ENCODE measurements around the gene C9orf57. TPM values are rescaled to one million over a fixed set of nuclear protein-coding genes. Genes with fewer than 3 reads are reported as not detected.

The C9orf57 gene
- total and polyA plus RNA-seq, 2 of the 8 experiments (the other 6 are each of a cell fraction or from before 2014, with no cell fraction given): not detected

DNA sequence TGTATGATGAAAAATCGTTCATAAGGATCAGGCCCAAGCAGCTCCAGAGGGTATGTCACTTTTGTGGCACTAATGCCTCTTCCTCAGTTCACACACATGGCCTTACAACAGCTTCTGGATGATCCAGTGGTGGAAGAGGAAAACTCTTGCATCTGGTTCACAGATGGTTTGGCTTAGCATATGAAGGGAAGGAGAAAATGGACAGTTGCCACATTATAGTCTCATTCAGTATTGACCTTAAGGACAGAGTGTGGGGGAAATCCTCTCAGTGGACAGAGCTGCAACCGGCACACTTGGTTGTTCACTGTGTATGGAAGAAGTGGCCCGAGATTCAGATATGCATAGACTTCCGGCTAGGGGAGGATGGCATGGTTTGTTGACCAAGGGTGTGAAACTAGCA lies 22.8 kb downstream of the C9orf57 start:
- no peaks in the 10 kb centered on the region for H3K27me3 ChIP-seq (replicated peaks in 1 of 4; ENCODE audit: control insufficient read depth in 3 of 4, extremely low read depth in 1 of 4, insufficient read depth in 3 of 4, low read length in 3 of 4)
- no peak overlapping the region for H4K91ac ChIP-seq (replicated peaks; ENCODE audit: insufficient read length, low read length)
- no peaks in the 10 kb centered on the region for H3K79me1 ChIP-seq (ENCODE audit: low read depth, low read length)
- no peak overlapping the region for H2BK12ac ChIP-seq (ENCODE audit: low read depth, low read length)
- H3K36me3 ChIP-seq (ENCODE audit: control insufficient read depth in 2 of 4, insufficient read depth in 4 of 4, low read length in 3 of 4): no peaks in the 10 kb centered on the region
- H3K79me2 ChIP-seq (ENCODE audit: control insufficient read depth in 1 of 2, insufficient read depth in 2 of 2, low read length in 2 of 2): no peaks in the 10 kb centered on the region
- H2BK20ac ChIP-seq (ENCODE audit: low read length): no peak overlapping the region
- H4K5ac ChIP-seq (ENCODE audit: insufficient read length, low read depth, low read length): no peak overlapping the region
- H2AK5ac ChIP-seq (ENCODE audit: low read depth, low read length): no peak overlapping the region
- H3K18ac ChIP-seq (ENCODE audit: extremely low read depth, low read length): no peak overlapping the region
- no peaks in the 10 kb centered on the region for H4K20me1 ChIP-seq (replicated peaks in 1 of 2; ENCODE audit: control insufficient read depth in 1 of 2, insufficient read depth in 2 of 2, low read length in 2 of 2)
- no peak overlapping the region for H3K14ac ChIP-seq (ENCODE audit: insufficient read length)
- H3K4me2 ChIP-seq (ENCODE audit: insufficient read depth in 1 of 2, low read depth in 2 of 2, low read length in 2 of 2): no peak overlapping the region
- no peak for TF ChIP-seq MAFK (IDR thresholded peaks at IDR 0.05; ENCODE audit: low read depth, low read length)
- TF ChIP-seq RXRA (IDR thresholded peaks at IDR 0.05; ENCODE audit: insufficient read depth, low read depth, low read length): no peak
- no peak for TF ChIP-seq SP4 (IDR thresholded peaks at IDR 0.05; ENCODE audit: low read length)
- TF ChIP-seq CHD2 (IDR thresholded peaks at IDR 0.05; ENCODE audit: low read length): no peak
- TF ChIP-seq, protein P1, sequence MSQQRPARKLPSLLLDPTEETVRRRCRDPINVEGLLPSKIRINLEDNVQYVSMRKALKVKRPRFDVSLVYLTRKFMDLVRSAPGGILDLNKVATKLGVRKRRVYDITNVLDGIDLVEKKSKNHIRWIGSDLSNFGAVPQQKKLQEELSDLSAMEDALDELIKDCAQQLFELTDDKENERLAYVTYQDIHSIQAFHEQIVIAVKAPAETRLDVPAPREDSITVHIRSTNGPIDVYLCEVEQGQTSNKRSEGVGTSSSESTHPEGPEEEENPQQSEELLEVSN (IDR thresholded peaks at IDR 0.05): no peak
- no peak for TF ChIP-seq TCF12 (IDR thresholded peaks at IDR 0.05; ENCODE audit: low read depth, low read length)
- no peak for TF ChIP-seq SIRT6 (IDR thresholded peaks at IDR 0.05; ENCODE audit: low read length)
- no peak for TF ChIP-seq SP1 (IDR thresholded peaks at IDR 0.05; ENCODE audit: low read depth, low read length)
- TF ChIP-seq RAD21 (IDR thresholded peaks at IDR 0.05 in 1 of 2, conservative IDR thresholded peaks at IDR 0.05 in 1 of 2; ENCODE audit: low read depth in 2 of 2, low read length in 2 of 2): no peak
- no peak for TF ChIP-seq PHF8 (conservative IDR thresholded peaks at IDR 0.05; ENCODE audit: low read depth, low read length)
- no peak for TF ChIP-seq CREB1 (IDR thresholded peaks at IDR 0.05)
- no peak for TF ChIP-seq POLR2AphosphoS5 (IDR thresholded peaks at IDR 0.05; ENCODE audit: low read depth, low read length)
- no peak for TF ChIP-seq KDM5A (IDR thresholded peaks at IDR 0.05; ENCODE audit: low read length)
- no peak for TF ChIP-seq BACH1 (IDR thresholded peaks at IDR 0.05; ENCODE audit: low read length)
- TF ChIP-seq NANOG (IDR thresholded peaks at IDR 0.05; ENCODE audit: insufficient read depth, low read depth, low read length, poor library complexity, severe bottlenecking): no peak
- no peak for TF ChIP-seq SP2 (IDR thresholded peaks at IDR 0.05; ENCODE audit: low read length)
- H3K4me1 ChIP-seq (replicated peaks in 1 of 4; ENCODE audit: control insufficient read depth in 3 of 4, insufficient read depth in 4 of 4, low read length in 3 of 4): no peaks in the 10 kb centered on the region
- no peaks in the 10 kb centered on the region for H3K9me3 ChIP-seq (ENCODE audit: insufficient read depth in 2 of 2, low read depth in 1 of 2, low read length in 1 of 2)
- no peak overlapping the region for H3K4me3 ChIP-seq (ENCODE audit: extremely low read depth in 1 of 4, insufficient read depth in 2 of 4, low read depth in 3 of 4, low read length in 4 of 4)
- no peak overlapping the region for H3K23ac ChIP-seq (ENCODE audit: insufficient read length)
- no peak overlapping the region for H3K9ac ChIP-seq (replicated peaks in 1 of 4; ENCODE audit: extremely low read depth in 1 of 4, low read depth in 3 of 4, low read length in 3 of 4)
- no peak overlapping the region for H3K4ac ChIP-seq (replicated peaks; ENCODE audit: insufficient read length, low read depth, low read length)
- WGBS, 2 experiments (ENCODE audit: extremely low coverage in 1 of 2, insufficient coverage in 1 of 2, insufficient read length in 1 of 2, insufficient replicate concordance in 2 of 2, low coverage in 1 of 2, low lambda C conversion rate in 2 of 2, missing lambda C conversion rate in 1 of 2): 87% methylated on average over 4 of the region's 4 CpGs; no CpG with 5 or more reads in 1 of the 2 experiments
- ChIA-PET CTCF (ENCODE audit: partially characterized antibody) (interaction anchor here (0.7 to 5.3 kb wide), 7 partner anchors 11 to 242 kb away, joined by 3 to 67 read pairs (median 5); no protein-coding TSS in a partner anchor), POLR2A (ENCODE audit: partially characterized antibody) (no interaction called here)
- no peak overlapping the region for H4K8ac ChIP-seq (ENCODE audit: extremely low read depth, insufficient read depth, low read length)
- DNase-seq (ENCODE audit: low read depth in 1 of 2, low spot score in 2 of 2) (no peak), FAIRE-seq (no peak)
- no peaks in the 10 kb centered on the region for H3K23me2 ChIP-seq (ENCODE audit: low read depth, low read length)
- no peak overlapping the region for H2BK5ac ChIP-seq (ENCODE audit: low read depth, low read length)
- H2BK15ac ChIP-seq (ENCODE audit: low read length): no peak overlapping the region
- H3K56ac ChIP-seq (replicated peaks; ENCODE audit: insufficient read length, low read depth, low read length): no peak overlapping the region
- H2BK120ac ChIP-seq (replicated peaks; ENCODE audit: low read depth, low read length): no peak overlapping the region
- H2AFZ ChIP-seq (ENCODE audit: low read length): no peak overlapping the region
- H3K27ac ChIP-seq (ENCODE audit: low read depth, low read length): no peak overlapping the region

Data from H1 (cell line).